CD4-positive, CD25-positive, alpha-beta regulatory T cell (primary cell): Measurements from ENCODE around the gene COX6B1. TPM values are rescaled to one million over a fixed set of nuclear protein-coding genes. Genes with fewer than 3 reads are reported as not detected.

Experiments used
- ATAC-seq, 2 donors: fragments of 150-1000 bp; cut with Tn5 transposase; one replicate each; pipeline ENCODE4 v1.10.0; 2021; ENCODE audit warnings: low read depth in 2 of 2, moderate number of reproducible peaks in 2 of 2, moderate library complexity in 1 of 2
- DNase-seq, 3 donors: peaks; one replicate each; pipeline versions ENCODE4 v3.0.0 to v3.0.0-alpha.2; 2012 to 2022; ENCODE audit warnings: mixed read lengths in 1 of 3
- H3K27ac ChIP-seq: one replicate; pipeline ENCODE4 v1.7.0; 2013; ENCODE audit warnings: mild to moderate bottlenecking, low read length; ENCODE audit not compliant: insufficient read depth, poor library complexity, severe bottlenecking
- H3K27me3 ChIP-seq: one replicate; pipeline ENCODE4 v1.7.0; 2013; ENCODE audit warnings: low read length; ENCODE audit not compliant: control insufficient read depth, insufficient read depth
- H3K36me3 ChIP-seq: one replicate; pipeline ENCODE4 v1.7.0; 2013; ENCODE audit warnings: mild to moderate bottlenecking, low read length, moderate library complexity; ENCODE audit not compliant: control insufficient read depth, insufficient read depth
- H3K4me1 ChIP-seq: 2 replicates; pipeline ENCODE4 v1.7.0; 2013; ENCODE audit warnings: mild to moderate bottlenecking, low read length; ENCODE audit not compliant: insufficient read depth, control insufficient read depth, poor library complexity, severe bottlenecking
- H3K4me3 ChIP-seq: one replicate; pipeline ENCODE4 v1.7.0; 2013; ENCODE audit warnings: low read depth, mild to moderate bottlenecking, low read length, moderate library complexity
- H3K9me3 ChIP-seq, 2 experiments: 1 replicate in 1 of 2; 2 replicates in 1 of 2; pipeline ENCODE4 v1.7.0; 2013; ENCODE audit warnings: low read length in 2 of 2, mild to moderate bottlenecking in 1 of 2, moderate library complexity in 1 of 2; ENCODE audit not compliant: control insufficient read depth in 2 of 2
- H3K27ac Mint-ChIP-seq, 3 donors: one replicate each; pipeline ENCODE4 v1.8.0; 2020 to 2022; ENCODE audit warnings: mild to moderate bottlenecking in 3 of 3, mixed read lengths in 3 of 3, moderate library complexity in 2 of 3
- H3K27me3 Mint-ChIP-seq: one replicate; pipeline ENCODE4 v1.8.0; 2022; ENCODE audit warnings: mild to moderate bottlenecking, mixed read lengths
- H3K36me3 Mint-ChIP-seq: one replicate; pipeline ENCODE4 v1.8.0; 2020; ENCODE audit warnings: mixed read lengths
- H3K4me1 Mint-ChIP-seq, 4 donors: one replicate each; pipeline ENCODE4 v1.8.0; 2020 to 2022; ENCODE audit warnings: mixed read lengths in 4 of 4, mild to moderate bottlenecking in 1 of 4
- H3K4me3 Mint-ChIP-seq, 4 donors: one replicate each; pipeline ENCODE4 v1.8.0; 2020 to 2022; ENCODE audit warnings: mild to moderate bottlenecking in 4 of 4, mixed read lengths in 4 of 4, moderate library complexity in 3 of 4
- H3K9me3 Mint-ChIP-seq, 7 donors: one replicate each; pipeline ENCODE4 v1.8.0; 2020 to 2022; ENCODE audit warnings: mixed read lengths in 7 of 7, mild to moderate bottlenecking in 3 of 7, moderate library complexity in 2 of 7
- polyA plus RNA-seq, 4 donors: library from polyadenylated mRNA; unstranded; fragments of 300-500 nt; fragmentation: Illumina TruSeq; gene quantifications; one replicate each; pipeline ENCODE4 v1.2.3, GENCODE V29; 2021
- total RNA-seq: library from RNA; stranded (reverse); gene quantifications from one replicate; pipeline ENCODE4 v1.2.3, GENCODE V29; 2022

Gene COX6B1
- total and polyA plus RNA-seq, 5 donors from 2014 or later, result 249 to 919 (median 910) TPM

DNA sequence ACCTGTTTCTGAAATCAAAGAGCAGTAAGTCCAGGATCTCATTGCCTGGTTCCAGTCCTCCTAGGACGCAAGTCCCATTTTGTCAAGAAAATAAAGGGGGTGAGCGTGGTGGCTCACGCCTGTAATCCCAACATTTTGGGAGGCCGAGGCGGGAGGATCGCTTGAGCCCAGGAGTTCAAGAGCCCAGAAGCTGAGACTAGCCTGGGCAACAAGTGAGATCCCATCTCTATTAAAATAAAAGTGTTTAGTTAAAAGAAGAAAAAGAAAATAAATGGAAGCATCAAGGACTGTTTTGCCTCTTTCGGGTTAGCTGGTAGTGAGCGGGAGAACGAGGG lies 35.9 kb upstream of the COX6B1 start:
- peaks cover 12 to 51% (median 26%) of the 10 kb centered on the region in 4 donors for H3K4me1 Mint-ChIP-seq
- ATAC-seq, result no peak
- H3K9me3 ChIP-seq, result peaks cover 4 to 5% of the 10 kb centered on the region in 2 experiments
- H3K36me3 Mint-ChIP-seq, result peaks cover 10% of the 10 kb centered on the region
- peak overlapping the region; percentile 79 for H3K4me3 ChIP-seq
- no peaks in the 10 kb centered on the region for H3K27me3 ChIP-seq
- H3K9me3 Mint-ChIP-seq, result peaks cover 0 to 10% (median 4%) of the 10 kb centered on the region in 7 donors
- DNase-seq, result no peak
- H3K4me3 Mint-ChIP-seq, result peak overlapping the region; percentile 84 to 94 (median 90)
- peak overlapping the region; percentile 92 to 96 (median 93) for H3K27ac Mint-ChIP-seq
- no peaks in the 10 kb centered on the region for H3K27me3 Mint-ChIP-seq
- peaks cover 33% of the 10 kb centered on the region for H3K4me1 ChIP-seq
- peak overlapping the region; percentile 77 for H3K27ac ChIP-seq
- H3K36me3 ChIP-seq, result peaks cover 5% of the 10 kb centered on the region

DNA sequence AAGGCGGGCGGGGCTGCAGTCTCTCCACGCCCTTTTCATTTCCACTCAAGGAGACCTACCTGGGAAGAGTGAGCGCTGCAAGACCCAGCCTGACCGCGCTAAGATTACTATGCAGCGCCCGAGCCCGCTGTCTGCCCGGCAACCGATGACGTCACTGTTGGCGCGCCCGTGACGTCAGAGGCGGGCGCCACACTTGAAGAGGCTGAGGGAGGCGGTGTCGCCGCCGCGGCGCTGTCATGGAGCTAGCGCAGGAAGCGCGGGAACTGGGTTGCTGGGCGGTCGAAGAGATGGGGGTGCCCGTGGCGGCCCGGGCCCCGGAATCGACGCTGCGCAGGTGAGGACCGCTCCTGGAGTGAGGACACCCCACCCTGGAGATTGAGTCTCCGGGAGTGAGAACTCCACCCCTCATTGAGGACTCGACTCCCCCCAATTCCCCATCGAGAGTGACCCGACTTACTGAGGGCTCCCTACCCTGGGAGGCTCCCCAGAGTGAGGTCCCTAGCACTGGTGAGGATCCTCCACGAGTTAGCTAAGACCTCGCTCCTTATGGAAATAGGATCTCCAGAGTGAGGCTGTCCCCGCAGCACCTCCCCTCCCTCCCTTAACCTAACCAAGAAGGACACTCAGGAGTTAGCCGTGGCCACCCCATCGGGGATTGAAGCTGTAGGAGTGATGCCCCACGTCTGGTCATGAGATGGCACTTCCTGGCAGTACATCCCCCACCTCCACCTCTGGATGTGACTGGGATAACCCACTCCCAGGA lies 35.4 kb upstream of the COX6B1 start, which contains the start of gene HAUS5:
Gene HAUS5 (plus strand): TSS at position 177 of the 763 bp plus-strand sequence. CDS start 60 bp downstream, at position 237.
- Mint-ChIP-seq H3K36me3 (peaks cover 8% of the 10 kb centered on the region), H3K4me1 (peaks cover 12 to 51% (median 26%) of the 10 kb centered on the region in 4 donors), H3K27ac (peak within 1 kb of the TSS; percentile 92 to 96 (median 93)), H3K4me3 (peak within 1 kb of the TSS; percentile 84 to 94 (median 90)), H3K27me3 (no peaks in the 10 kb centered on the region), H3K9me3 (peaks cover 0 to 7% (median 0%) of the 10 kb centered on the region in 7 donors)
- H3K9me3 ChIP-seq, result peaks cover 0 to under 1% of the 10 kb centered on the region in 2 experiments
- H3K27ac ChIP-seq, result peak within 1 kb of the TSS; percentile 77
- H3K4me3 ChIP-seq, result peak within 1 kb of the TSS; percentile 79
- peaks cover 33% of the 10 kb centered on the region for H3K4me1 ChIP-seq
- H3K36me3 ChIP-seq, result peaks cover 8% of the 10 kb centered on the region
- peak; percentile 86 to 87 for ATAC-seq
- DNase-seq, result peak; percentile 92 to 96 (median 94)
- no peaks in the 10 kb centered on the region for H3K27me3 ChIP-seq

DNA sequence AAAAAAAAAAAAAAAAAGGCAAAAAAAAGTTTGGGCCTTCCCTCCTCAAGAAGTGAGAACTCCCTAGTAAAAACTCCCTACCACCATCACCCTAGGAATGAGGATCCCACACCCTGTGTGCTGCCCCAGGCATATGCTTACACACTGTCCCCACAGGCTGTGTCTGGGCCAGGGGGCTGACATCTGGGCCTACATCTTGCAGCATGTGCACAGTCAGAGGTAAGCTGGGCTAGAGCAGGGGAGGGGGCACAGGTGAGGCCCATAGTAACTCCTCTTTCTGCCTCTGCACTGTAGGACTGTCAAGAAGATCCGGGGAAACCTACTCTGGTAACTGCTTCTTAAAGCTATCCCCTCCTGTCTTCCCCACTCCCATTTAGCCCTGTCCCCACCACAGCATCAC lies 34.5 kb upstream of the COX6B1 start:
- DNase-seq, result no peak
- H3K36me3 ChIP-seq, result peaks cover 9% of the 10 kb centered on the region
- H3K27me3 ChIP-seq, result no peaks in the 10 kb centered on the region
- Mint-ChIP-seq H3K4me1 (peaks cover 8 to 49% (median 23%) of the 10 kb centered on the region in 4 donors), H3K4me3 (peak overlapping the region; percentile 66 to 91 (median 87)), H3K27me3 (no peaks in the 10 kb centered on the region), H3K9me3 (peaks cover 0 to 2% (median 0%) of the 10 kb centered on the region in 7 donors), H3K36me3 (peaks cover 8% of the 10 kb centered on the region), H3K27ac (peak overlapping the region; percentile 86 to 96 (median 92))
- peak overlapping the region; percentile 77 for H3K27ac ChIP-seq
- H3K9me3 ChIP-seq, result no peaks in the 10 kb centered on the region
- no peak for ATAC-seq
- H3K4me1 ChIP-seq, result peaks cover 33% of the 10 kb centered on the region
- no peak overlapping the region for H3K4me3 ChIP-seq

DNA sequence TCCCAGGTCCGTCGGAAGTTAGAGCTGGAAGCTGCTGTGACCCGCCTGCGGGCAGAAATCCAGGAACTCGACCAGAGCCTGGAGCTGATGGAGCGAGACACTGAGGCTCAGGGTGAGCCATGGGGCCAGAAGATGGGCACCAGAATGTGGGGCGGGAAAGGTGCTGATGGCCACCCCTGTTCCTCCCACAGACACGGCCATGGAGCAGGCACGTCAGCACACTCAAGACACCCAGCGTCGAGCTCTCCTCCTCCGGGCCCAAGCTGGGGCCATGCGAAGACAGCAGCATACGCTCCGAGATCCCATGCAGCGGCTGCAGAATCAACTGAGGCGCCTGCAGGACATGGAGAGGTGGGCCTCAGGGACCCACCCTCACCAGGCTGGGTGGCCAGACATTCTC lies 33.1 kb upstream of the COX6B1 start:
- no peak overlapping the region for H3K4me3 ChIP-seq
- no peaks in the 10 kb centered on the region for H3K27me3 ChIP-seq
- H3K4me1 ChIP-seq, result peaks cover 25% of the 10 kb centered on the region
- Mint-ChIP-seq H3K36me3 (peaks cover 8% of the 10 kb centered on the region), H3K4me1 (peaks cover 0 to 35% (median 15%) of the 10 kb centered on the region in 4 donors), H3K27ac (peak overlapping the region in 2 of 3 donors; percentile 42 to 55), H3K27me3 (no peaks in the 10 kb centered on the region), H3K4me3 (peak overlapping the region in 1 of 4 donors; percentile 49), H3K9me3 (no peaks in the 10 kb centered on the region)
- no peaks in the 10 kb centered on the region for H3K9me3 ChIP-seq
- no peak overlapping the region for H3K27ac ChIP-seq
- peaks cover 9% of the 10 kb centered on the region for H3K36me3 ChIP-seq
- no peak for ATAC-seq
- no peak for DNase-seq

DNA sequence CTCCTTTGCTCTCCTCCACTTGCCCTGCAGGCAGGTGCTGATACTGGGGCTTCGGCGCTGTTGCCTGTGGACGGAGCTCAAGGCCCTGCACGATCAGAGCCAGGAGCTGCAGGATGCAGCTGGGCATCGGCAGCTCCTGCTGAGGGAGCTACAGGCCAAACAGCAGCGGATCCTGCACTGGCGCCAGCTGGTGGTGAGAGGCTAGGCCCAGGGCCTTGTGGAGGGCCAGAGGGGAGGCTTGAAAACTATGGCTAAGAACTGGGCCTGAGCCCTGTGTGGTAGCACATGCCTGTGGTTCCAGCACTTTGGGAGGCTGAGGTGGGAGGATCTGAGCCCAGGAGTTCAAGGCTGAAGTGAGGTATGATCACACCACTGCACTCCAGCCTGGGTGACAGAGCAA lies 29.3 kb upstream of the COX6B1 start:
- DNase-seq (no peak), ATAC-seq (no peak)
- Histone ChIP-seq H3K27me3 (no peaks in the 10 kb centered on the region), H3K4me1 (no peaks in the 10 kb centered on the region), H3K9me3 (no peaks in the 10 kb centered on the region), H3K4me3 (no peak overlapping the region), H3K27ac (no peak overlapping the region), H3K36me3 (peaks cover 20% of the 10 kb centered on the region)
- Mint-ChIP-seq H3K36me3 (peaks cover 17% of the 10 kb centered on the region), H3K4me1 (peaks cover 0 to 5% (median 3%) of the 10 kb centered on the region in 4 donors), H3K27me3 (no peaks in the 10 kb centered on the region), H3K4me3 (no peak overlapping the region), H3K27ac (peak overlapping the region in 1 of 3 donors; percentile 20), H3K9me3 (no peaks in the 10 kb centered on the region)

DNA sequence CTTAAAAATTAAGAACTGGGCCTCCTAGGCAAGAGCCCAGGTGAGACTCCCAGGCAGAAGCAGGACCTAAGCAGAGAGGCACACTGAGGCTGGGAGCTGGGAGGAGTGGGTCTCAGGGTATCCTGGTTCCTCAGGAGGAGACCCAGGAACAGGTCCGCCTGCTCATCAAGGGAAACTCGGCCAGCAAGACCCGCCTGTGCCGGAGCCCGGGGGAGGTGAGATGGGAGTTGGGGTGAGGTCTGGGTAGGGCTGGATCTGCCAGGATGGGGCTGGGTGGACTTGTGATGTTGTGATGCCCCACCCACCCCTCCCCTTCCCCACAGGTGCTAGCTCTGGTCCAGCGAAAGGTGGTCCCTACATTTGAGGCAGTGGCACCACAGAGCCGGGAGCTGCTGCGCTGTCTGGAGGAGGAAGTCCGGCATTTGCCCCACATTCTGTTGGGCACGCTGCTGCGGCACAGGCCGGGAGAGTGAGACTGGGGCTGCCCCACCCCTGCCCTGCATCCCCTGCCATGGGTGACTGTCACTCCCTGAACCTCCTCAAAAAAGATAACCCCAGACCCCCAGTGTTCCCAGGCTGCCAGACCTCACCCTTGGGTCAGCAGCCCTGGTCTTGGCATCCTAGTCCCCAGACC lies 28.7 kb upstream of the COX6B1 start:
- Mint-ChIP-seq H3K9me3 (no peaks in the 10 kb centered on the region), H3K27ac (peak overlapping the region in 1 of 3 donors; percentile 20), H3K36me3 (peaks cover 17% of the 10 kb centered on the region), H3K4me1 (peaks cover 0 to 4% (median 2%) of the 10 kb centered on the region in 4 donors), H3K27me3 (no peaks in the 10 kb centered on the region), H3K4me3 (no peak overlapping the region)
- Histone ChIP-seq H3K4me3 (no peak overlapping the region), H3K9me3 (no peaks in the 10 kb centered on the region), H3K27ac (no peak overlapping the region), H3K4me1 (no peaks in the 10 kb centered on the region), H3K27me3 (no peaks in the 10 kb centered on the region), H3K36me3 (peaks cover 20% of the 10 kb centered on the region)
- DNase-seq, result no peak
- ATAC-seq, result no peak

DNA sequence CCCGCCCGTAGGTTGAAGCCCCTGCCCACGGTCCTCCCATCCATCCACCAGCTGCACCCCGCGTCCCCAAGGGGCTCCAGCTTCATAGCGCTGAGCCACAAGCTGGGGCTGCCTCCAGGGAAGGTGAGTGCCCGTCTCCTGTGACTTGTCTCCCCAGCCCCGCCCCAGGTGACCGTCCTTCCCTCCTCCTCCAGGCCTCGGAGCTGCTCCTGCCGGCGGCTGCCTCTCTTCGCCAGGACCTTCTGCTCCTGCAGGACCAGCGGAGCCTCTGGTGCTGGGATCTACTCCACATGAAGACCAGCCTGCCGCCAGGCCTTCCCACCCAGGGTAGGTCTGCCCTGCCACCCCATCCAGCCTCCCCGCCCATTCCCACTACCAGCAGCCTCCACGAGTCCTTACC lies 28.1 kb upstream of the COX6B1 start:
- no peak for DNase-seq
- H3K9me3 Mint-ChIP-seq, result no peaks in the 10 kb centered on the region
- H3K4me1 Mint-ChIP-seq, result peaks cover 0 to 4% (median 1%) of the 10 kb centered on the region in 4 donors
- no peaks in the 10 kb centered on the region for H3K4me1 ChIP-seq
- no peak overlapping the region for H3K4me3 ChIP-seq
- H3K36me3 Mint-ChIP-seq, result peaks cover 20% of the 10 kb centered on the region
- peaks cover 18% of the 10 kb centered on the region for H3K36me3 ChIP-seq
- no peak overlapping the region for H3K27ac Mint-ChIP-seq
- H3K9me3 ChIP-seq, result no peaks in the 10 kb centered on the region
- no peak overlapping the region for H3K4me3 Mint-ChIP-seq
- H3K27ac ChIP-seq, result no peak overlapping the region
- ATAC-seq, result no peak
- no peaks in the 10 kb centered on the region for H3K27me3 Mint-ChIP-seq
- no peaks in the 10 kb centered on the region for H3K27me3 ChIP-seq
